ENCODE results near the gene TMEM108. TPM values are rescaled to one million over a fixed set of nuclear protein-coding genes. Genes with fewer than 3 reads are reported as not detected.

TMEM108 gene
- total RNA-seq, 1 donor from 2014 or later = 6.1 TPM

DNA sequence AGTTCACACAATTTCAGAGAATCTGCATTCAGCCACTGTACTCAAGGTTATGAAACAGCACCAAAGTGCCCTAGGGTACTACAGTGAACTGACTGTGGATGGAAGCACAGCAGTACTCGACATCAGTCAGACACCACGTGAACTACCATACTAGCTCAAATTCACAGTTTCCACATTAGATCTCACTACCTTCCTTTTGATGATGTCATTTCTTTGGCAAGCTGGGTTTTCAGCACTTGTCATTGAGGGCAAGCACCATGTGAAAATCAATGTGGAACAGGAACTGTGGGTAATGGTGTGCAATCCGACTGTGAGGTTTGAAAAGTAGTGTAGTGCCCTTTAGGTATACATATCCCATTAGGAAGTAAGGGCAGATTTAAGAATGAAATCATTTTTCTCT is 251.1 kb downstream of the TMEM108 start:
- H3K4me1 Mint-ChIP-seq (ENCODE audit: low read depth) = peaks cover 1% of the 10 kb centered on the region
- H3K36me3 Mint-ChIP-seq (ENCODE audit: insufficient read depth) = no peaks in the 10 kb centered on the region
- DNase-seq (ENCODE audit: low spot score, unreplicated experiment) = no peak
- TF ChIP-seq, protein P1, sequence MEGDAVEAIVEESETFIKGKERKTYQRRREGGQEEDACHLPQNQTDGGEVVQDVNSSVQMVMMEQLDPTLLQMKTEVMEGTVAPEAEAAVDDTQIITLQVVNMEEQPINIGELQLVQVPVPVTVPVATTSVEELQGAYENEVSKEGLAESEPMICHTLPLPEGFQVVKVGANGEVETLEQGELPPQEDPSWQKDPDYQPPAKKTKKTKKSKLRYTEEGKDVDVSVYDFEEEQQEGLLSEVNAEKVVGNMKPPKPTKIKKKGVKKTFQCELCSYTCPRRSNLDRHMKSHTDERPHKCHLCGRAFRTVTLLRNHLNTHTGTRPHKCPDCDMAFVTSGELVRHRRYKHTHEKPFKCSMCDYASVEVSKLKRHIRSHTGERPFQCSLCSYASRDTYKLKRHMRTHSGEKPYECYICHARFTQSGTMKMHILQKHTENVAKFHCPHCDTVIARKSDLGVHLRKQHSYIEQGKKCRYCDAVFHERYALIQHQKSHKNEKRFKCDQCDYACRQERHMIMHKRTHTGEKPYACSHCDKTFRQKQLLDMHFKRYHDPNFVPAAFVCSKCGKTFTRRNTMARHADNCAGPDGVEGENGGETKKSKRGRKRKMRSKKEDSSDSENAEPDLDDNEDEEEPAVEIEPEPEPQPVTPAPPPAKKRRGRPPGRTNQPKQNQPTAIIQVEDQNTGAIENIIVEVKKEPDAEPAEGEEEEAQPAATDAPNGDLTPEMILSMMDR (IDR thresholded peaks at IDR 0.05; ENCODE audit: unreplicated experiment) = no peak
- H3K9me3 Mint-ChIP-seq (ENCODE audit: low read depth) = no peaks in the 10 kb centered on the region
- no peaks in the 10 kb centered on the region for H3K27me3 Mint-ChIP-seq
- no peak overlapping the region for H3K4me3 Mint-ChIP-seq (ENCODE audit: low read depth)
- H3K27ac Mint-ChIP-seq = no peak overlapping the region

DNA sequence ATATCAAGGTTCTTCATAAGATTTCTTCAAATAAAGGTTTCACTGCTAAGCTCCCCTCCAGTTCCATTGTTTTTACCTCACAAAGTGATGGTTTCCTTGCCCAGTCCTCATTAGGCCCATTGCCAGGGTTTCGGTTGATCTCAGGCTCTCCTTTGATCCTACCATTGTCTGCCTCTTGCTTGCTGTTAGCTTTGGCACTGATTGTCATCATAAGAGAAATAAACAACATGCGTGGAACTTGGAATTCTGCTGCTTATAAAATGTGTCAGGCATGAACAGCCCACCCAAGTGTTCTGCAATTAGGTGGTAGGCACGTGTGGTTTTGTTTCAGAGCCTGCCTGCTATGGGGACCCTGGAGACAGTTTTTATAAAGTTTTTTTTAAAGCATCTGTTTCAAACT is 254.1 kb downstream of the TMEM108 start:
- Mint-ChIP-seq H3K27ac (no peak overlapping the region), H3K4me3 (ENCODE audit: low read depth) (no peak overlapping the region), H3K27me3 (no peaks in the 10 kb centered on the region), H3K4me1 (ENCODE audit: low read depth) (no peaks in the 10 kb centered on the region), H3K9me3 (ENCODE audit: low read depth) (no peaks in the 10 kb centered on the region), H3K36me3 (ENCODE audit: insufficient read depth) (no peaks in the 10 kb centered on the region)
- TF ChIP-seq, protein P1 (IDR thresholded peaks at IDR 0.05; ENCODE audit: unreplicated experiment) = no peak
- no peak for DNase-seq (ENCODE audit: low spot score, unreplicated experiment)

DNA sequence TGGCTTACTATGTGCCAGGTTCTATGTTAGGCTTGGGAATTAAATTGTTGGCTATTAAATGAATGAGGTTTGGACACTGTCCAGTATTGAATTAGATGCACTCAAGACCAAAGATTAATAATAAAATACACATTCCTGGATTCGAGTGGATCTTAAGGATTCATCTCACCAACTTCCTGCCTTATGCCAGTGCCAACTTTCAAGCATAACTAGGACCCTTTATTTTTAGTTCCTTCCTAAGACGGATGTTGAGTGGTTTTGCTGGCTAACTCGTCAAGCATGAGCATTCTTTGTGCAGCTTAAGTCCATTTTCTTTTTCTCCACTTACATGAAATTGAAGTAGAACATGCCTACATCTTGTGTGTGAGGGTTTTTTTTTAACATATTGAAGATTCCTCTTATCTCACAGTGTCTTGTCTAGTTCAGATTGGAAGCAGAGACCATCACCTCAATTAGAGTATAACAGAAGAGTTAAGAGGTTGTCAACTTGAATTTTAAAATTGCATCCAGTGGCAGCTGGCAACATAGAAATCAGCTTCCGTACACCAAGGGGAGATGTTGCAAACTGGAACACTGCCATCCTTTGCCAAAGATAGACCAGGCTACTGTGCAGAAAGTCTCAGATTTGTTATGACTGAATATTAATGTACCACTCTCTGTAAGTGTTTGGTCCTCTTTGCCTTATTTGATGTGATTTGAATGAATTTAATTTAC is 255.4 kb downstream of the TMEM108 start:
- H3K4me1 Mint-ChIP-seq (ENCODE audit: low read depth) = no peaks in the 10 kb centered on the region
- H3K4me3 Mint-ChIP-seq (ENCODE audit: low read depth) = no peak overlapping the region
- DNase-seq (ENCODE audit: low spot score, unreplicated experiment) = no peak
- no peaks in the 10 kb centered on the region for H3K9me3 Mint-ChIP-seq (ENCODE audit: low read depth)
- no peak overlapping the region for H3K27ac Mint-ChIP-seq
- H3K27me3 Mint-ChIP-seq = no peaks in the 10 kb centered on the region
- no peaks in the 10 kb centered on the region for H3K36me3 Mint-ChIP-seq (ENCODE audit: insufficient read depth)
- TF ChIP-seq, protein P1 (IDR thresholded peaks at IDR 0.05; ENCODE audit: unreplicated experiment) = no peak

DNA sequence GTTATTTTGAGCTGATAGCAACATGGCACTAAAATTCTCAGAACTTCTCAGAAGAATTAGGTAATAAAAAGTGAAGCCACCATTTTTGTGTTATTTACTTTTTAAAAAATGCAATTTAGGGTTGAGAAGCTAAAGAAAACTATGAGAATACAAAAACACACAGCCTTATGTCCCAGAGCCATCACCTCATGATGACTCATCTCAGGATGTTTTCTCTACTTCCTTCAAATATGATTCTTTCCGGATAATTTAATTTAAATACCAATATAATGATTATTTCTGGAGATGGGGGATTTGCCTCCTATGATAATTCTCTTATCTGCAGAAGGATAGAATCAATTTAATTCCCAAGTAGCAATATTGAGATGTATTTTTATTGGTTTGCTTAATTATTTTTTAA is 256.1 kb downstream of the TMEM108 start:
- Mint-ChIP-seq H3K4me1 (ENCODE audit: low read depth) (no peaks in the 10 kb centered on the region), H3K27me3 (no peaks in the 10 kb centered on the region), H3K9me3 (ENCODE audit: low read depth) (no peaks in the 10 kb centered on the region), H3K4me3 (ENCODE audit: low read depth) (no peak overlapping the region), H3K36me3 (ENCODE audit: insufficient read depth) (no peaks in the 10 kb centered on the region), H3K27ac (no peak overlapping the region)
- TF ChIP-seq, protein P1 (IDR thresholded peaks at IDR 0.05; ENCODE audit: unreplicated experiment) = no peak
- no peak for DNase-seq (ENCODE audit: low spot score, unreplicated experiment)

DNA sequence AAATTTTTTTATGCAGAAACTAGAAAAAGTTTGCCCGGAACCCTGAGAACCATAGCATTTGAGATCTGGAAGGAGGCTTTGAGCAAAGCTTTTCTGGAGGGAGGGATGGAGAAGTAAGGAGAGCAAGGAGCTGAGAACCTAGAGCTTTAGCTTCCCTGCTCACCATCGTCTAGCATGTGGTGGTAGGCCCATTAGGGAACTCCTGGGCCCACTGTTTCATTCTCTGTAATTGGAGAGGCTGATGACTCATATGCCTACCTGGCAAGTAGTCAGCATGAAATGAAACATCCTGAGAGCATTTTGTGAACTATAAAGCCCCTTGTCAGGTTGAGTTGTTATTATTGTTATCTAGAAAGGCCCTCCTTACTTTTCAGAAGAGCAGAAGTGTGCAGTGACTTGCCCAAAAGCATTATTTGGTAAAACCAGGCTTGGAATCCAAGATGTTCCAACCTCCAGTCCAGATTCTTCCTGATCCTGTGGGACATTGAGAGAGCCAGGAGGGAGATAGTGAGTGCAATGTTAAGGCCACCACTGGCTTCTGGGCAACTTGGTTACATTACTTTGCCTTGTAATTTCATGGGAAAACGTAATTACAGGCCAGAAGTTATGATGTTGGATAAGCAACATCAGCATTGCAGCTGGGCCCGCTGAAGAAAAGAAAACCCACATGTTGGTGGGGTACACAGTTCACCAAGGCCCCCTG is 257.2 kb downstream of the TMEM108 start:
- Mint-ChIP-seq H3K4me3 (ENCODE audit: low read depth) (no peak overlapping the region), H3K36me3 (ENCODE audit: insufficient read depth) (no peaks in the 10 kb centered on the region), H3K9me3 (ENCODE audit: low read depth) (no peaks in the 10 kb centered on the region), H3K4me1 (ENCODE audit: low read depth) (peaks cover 3% of the 10 kb centered on the region), H3K27ac (no peak overlapping the region), H3K27me3 (no peaks in the 10 kb centered on the region)
- DNase-seq (ENCODE audit: low spot score, unreplicated experiment) = no peak
- TF ChIP-seq, protein P1 (IDR thresholded peaks at IDR 0.05; ENCODE audit: unreplicated experiment) = no peak
